ENCODE results near the gene CTBS.
"Not testable (repeated sequence)": the region's sequence is repeated elsewhere in the genome, so short reads cannot be mapped to it uniquely, and the experiment has no call there.

Gene CTBS

DNA sequence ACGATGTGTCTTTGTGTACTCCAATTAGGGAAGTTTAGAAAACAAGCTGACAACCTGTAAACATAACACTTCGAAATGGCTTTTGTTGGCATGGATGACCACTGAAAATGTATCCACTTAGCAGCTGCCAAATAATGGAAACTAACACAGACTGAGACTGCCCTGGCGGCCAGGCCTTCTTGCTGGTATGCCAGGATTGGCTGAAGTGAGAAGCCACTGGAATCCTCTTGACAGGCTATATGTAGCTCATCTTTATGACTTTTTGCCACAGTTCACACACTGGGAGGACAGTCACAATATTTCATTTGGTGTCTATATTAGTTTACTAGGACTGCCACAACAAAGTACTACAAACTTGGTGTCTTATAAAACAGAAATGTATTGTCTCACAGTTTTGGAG, 12.9 kb upstream of the CTBS start:
- no peak for DNase-seq (ENCODE audit: low read depth in 2 of 3, low spot score in 1 of 3)

DNA sequence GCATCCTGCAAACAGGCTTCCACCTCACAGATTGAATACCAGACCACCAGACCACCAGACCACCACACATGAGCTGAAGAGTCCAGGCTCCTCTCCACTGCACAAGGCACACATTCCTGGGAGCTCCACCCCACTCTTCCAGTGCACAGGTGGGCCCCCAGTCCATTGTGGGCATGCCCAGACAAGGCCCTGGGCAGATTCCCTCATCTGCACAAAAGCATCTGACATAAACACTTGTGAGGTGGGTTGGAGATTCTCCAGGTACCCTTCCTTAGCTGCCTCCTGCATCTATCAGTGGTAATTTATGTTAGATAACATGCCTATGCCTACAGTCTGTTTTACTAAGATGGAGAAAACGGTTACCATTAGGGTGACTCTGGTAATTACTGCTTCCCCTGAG, 11.6 kb upstream of the CTBS start:
- DNase-seq (ENCODE audit: low read depth in 2 of 3, low spot score in 1 of 3) = no peak

DNA sequence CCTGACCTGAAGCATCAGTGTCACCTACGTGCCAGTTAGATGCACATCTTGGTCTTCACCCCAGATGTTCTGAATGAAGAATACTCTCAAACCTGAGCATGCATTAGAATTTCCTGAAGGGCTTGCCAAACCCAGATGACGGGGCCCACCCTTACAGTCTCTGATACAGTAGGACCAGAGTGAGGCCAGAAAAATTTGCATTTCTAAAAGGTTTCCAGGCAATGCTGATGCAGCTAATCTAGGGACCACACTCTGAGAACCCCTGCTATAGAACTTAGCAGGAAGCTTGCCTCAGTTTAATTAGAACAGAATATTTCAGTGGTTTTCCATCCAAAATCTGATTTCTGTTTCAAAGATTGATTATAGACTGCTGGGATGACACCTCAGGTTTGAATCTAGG, 9.9 kb upstream of the CTBS start:
- DNase-seq (ENCODE audit: low read depth in 2 of 3, low spot score in 1 of 3) = no peak

DNA sequence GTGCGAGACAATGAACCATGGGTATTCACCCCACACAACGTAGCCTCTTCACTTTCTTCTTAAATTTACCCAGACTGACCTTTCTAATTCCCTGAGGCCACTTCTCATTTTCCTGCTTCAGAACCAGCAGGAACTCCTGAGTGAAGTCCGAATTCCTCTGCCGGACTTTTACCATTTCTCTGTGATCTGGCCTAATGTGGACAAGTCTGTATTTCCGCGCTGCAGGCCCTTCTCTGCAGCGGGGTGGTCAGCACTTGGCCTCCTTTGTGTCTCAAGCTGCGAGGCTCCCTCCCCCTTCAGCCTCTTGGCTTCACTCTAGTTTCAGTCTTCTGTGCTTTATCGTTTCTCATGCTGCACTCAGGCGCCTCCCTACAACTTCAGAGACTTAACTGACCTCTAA, 9.4 kb upstream of the CTBS start:
- DNase-seq (ENCODE audit: low read depth in 2 of 3, low spot score in 1 of 3) = no peak

DNA sequence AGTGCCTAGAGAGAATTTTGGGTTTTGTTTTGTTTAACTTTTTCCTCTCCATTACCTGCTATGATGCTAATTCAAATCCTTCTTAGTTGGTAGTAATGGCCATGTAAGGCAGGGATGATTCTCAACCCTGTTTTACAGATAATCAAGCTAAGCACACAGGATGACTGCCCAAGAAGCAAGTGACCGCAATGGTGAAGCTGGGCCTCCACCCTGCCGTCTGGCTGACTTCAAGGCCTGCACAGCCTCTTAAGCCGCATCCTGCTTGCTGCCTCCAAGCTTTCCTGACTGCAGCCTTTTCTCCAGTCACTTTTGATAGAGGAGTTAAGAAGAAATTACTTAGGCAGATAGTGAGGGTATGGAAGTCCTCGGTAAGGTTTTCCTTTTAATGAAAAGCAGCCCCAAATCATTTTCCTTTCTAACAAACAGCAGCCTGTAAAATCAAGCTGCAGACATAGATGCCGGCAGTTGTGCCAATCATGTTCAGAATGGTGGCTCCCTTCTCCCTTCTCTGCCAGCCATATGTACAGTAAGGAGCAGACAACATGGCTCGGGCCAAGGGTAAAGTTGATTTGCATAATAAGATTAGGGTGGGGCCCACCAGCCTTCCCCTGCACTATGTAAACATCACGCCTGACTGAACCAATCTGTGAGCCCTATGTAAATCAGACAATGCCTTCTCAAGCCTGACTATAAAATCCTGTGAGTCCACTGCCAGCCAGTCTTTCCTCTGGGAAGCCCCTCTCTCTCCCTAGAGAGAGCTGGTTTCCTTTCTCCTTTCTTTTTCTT, 8.8 kb upstream of the CTBS start:
- DNase-seq (ENCODE audit: low read depth in 2 of 3, low spot score in 1 of 3) = no peak

DNA sequence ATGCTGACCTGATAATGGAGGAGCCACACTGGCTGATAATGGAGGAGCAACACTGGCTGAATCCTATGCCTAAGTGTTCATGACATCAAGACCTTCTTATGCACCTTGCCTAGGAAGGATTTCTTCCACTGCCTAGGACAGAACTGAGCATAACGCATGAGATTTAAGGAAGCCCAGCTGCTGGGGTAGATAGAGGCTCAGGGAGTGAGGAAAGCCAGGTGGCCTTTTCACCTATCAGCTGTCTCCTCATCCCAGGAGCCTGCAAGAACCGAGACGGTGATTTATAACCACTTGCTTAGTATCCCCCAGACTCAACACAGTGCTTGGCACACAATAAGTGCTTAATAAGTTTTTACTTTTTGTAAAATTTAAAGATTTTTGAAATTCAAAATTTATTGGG, 7.4 kb upstream of the CTBS start:
- DNase-seq (ENCODE audit: low read depth in 2 of 3, low spot score in 1 of 3) = no peak

DNA sequence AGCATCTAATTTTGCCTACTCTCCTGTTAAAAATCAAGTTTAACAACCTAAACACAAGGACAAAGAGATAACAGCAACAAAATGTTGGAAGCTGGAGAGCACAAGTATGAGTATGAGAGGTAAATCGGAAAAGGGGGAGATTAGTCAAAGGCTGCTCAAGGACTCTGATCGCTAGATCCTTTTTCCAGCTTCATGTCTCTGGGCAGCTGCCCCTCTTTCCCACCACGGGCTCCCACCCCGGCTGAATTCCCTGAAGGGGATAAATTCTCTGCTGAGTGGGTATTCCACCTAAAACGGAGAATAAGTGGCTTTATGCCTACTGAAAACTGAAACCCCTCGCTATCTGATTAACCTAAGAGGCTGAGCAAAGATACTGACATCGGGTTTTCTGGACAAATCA, 696 bp upstream of the CTBS start:
- DNase-seq (ENCODE audit: low read depth in 2 of 3, low spot score in 1 of 3) = no peak

DNA sequence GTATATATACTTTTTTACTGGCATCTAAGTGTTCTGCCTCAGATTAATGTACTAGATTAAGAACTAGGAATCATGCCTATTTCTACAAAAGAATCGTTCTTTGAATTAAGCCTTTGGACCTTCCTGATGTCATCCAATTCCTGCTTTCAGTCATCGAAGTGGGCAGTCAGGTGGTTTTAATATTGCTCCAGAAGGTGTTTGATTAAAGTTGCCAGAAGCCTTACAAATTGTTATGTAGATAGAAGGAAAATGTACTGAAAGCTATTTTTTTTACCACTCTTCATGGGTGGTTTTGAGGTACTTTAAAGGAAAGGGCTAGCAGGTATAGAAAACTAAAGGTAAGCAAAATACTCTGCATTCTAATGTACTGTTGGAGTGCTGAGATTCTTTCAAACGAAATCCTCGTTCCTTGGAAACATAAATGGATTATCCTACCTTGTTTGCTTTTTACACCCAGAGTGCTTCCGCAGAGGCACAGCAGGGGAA, 716 bp downstream of the CTBS start:
- DNase-seq (ENCODE audit: low read depth in 2 of 3, low spot score in 1 of 3) = no peak

DNA sequence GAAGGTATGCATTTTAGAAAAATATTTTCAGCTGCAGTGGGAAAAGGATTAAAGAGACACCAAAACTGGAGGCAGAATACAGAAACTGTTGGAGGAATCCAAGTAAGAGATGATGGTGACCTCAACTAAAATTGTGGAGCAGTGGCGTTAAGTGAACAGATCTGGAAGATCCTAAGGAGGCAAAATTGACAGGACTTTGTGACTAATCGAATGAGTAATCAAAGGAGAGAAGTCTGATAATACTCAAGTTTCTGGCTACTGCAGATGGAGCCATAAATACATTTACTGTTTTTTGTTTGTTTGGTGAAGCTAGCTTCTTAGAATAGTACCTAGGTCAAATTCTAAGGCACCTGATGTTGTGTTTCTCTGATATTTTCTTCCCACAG, 3.1 kb downstream of the CTBS start:
- DNase-seq (ENCODE audit: low read depth in 2 of 3, low spot score in 1 of 3) = no peak

DNA sequence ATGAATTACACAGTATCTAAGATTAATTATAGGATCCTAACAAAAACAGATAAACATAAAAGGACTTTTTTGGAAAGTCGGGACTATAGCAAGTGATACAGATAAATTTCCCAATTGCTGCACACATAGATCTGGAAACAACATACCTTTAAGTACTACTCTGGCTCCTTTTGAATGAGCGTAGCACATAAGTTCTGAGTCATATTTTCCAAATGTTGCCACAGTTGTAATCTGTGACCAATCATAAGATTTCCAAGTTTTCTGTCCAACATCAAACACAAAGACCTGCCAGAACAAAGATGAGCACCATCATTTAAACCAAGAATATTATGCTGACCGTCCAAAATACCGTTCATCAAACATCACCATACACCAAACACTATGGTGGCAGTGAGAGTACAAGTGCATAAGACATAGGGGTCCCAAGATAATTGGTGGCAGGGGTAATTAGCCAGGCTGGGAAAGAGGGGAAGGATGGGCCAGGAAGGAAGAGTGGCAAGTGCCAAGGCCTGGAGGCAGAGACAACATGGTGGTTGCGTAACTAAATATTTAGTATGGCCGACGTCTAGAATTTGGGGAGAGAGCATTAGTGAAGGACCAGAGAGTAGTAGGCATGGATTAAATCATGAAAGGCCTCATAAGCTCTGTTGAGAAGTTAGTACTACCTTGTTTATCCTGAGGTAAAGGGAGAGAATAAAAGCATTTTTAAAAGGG, 3.6 kb downstream of the CTBS start:
- DNase-seq (ENCODE audit: low read depth in 2 of 3, low spot score in 1 of 3) = no peak

DNA sequence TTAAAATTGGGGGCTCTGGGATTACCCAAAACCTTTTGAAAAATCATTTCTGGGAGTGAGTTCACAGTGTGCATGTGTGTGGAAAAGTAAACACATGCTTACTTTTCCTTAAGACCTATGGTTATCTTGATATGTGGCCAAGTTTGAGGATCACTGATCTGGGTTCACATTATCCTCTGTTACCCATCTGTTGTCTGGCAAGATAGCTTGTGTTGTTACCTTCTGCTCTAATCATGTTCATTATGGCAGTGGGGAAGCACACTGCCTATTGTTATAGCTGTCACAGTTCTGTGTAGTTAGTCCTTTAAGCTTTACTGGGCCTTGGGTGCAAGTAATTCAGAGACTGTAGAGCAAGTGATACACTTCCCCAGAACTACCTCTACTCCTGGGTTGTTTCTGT, 5.0 kb downstream of the CTBS start:
- no peak for DNase-seq (ENCODE audit: low read depth in 2 of 3, low spot score in 1 of 3)

DNA sequence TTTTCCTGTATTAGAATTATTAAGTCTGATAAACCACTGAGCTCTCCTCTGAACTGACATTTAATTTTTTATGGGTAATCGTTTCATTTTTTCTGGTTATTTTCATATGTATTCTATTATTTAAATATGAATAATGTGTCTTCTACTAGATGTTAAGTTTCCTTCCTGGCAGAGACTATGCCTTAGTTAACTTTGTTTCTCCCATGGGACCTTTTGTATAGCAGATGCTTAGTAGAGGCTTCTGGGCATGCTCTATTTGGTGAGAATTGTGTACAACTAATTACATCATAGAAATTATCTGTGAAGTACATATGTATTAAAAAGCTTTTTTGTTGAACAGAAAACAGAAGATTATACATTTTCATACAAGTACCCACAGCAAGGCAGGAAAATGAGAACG, 23.4 kb downstream of the CTBS start:
- no peak for DNase-seq (ENCODE audit: low read depth in 2 of 3, low spot score in 1 of 3)

DNA sequence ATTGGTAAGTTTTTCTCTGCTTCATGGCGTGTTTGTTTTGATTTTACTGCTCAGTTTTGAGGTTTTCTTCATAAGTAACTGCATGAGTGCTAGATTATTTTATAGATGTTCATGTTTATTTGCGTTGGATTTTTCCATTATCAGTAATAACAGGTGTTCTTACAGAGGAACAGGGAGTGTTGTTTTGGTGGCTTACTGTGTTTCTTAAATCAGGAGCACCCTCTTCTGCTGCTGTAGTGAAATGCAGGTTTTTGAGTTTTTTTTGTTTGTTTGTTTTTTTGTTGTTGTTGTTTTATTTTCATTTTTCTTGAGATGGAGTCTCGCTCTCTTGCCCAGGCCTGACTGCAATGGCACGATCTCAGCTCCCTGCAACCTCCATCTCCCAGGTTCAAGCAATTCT, 32.6 kb downstream of the CTBS start:
- no peak for DNase-seq (ENCODE audit: low read depth in 2 of 3, low spot score in 1 of 3)

DNA sequence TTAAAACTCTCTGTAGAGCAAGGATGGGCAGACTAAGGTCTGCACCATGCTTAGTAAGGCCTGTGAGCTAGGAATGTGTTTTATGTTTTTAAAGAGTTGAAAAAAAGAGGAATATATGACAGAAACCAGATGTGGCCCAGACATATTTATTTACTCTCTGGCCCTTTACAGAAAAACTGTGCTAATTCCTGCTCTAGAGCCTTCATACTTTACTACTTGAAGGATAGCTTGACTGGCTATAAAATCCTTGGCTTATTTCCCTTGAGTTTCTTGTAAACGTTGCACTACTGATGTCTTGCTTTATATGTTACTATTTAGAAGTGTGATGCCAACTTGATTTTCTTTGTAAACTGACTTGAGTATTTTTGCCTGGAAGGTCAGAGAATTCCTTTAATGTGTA, 33.5 kb downstream of the CTBS start:
- DNase-seq (ENCODE audit: low read depth in 2 of 3, low spot score in 1 of 3) = no peak

DNA sequence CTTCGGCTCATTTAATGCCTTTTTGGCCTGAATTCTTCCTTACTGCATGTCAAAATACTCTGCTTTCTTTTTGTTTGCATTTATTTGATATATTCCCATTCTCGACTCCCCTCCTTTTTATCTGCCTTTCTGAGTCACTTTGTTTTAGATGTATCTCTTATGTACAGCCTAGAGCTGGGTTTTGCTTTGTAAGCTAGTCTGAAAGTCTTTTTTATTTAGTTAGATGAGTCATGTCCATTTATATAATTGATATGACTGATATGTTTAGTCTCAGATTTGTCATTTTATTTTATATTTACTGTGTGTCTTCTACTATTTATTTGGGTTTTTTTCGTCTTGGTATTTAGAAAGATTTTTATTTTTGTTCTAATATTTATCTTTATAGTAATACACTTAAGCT, 34.3 kb downstream of the CTBS start:
- DNase-seq (ENCODE audit: low read depth in 2 of 3, low spot score in 1 of 3) = no peak

DNA sequence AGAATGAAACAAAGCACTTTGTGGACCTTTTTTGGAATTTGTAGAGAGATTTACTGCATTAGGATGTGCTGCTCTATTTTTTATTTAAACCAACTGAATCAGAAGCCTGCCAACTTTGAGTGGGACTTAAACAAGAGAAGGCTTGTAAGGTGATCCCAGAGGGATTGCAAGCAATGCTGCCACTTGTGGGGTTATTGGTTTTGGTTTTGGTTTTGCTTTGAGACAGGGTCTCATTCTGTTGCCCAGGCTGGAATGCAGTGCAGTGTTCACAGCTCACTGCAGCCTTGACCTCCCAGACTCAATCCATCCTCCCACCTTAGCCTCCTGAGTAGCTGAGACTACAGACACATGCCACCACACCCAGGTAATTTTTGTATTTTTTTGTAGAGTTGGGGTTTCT, 35.6 kb downstream of the CTBS start:
- no peak for DNase-seq (ENCODE audit: low read depth in 2 of 3, low spot score in 1 of 3)

DNA sequence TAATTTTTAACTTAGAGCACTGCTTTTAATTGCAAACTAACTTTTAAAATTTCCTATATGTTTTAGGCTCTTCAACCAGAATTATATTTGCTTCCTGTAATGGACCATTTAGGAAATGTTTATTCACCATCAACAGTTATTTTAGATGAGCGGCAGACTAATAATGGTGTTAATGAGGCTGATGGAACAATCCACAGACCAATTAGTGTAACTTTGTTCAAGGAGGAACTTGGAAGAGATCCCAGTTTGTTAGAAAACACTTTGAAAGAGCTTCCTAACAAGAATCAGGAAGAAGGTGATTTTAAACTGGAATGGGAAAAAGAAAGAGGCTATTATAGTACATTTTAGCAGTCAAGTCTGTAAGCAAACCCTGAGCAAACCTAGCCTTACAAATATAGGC, 48.5 kb downstream of the CTBS start:
- DNase-seq (ENCODE audit: low read depth in 2 of 3, low spot score in 1 of 3) = no peak

DNA sequence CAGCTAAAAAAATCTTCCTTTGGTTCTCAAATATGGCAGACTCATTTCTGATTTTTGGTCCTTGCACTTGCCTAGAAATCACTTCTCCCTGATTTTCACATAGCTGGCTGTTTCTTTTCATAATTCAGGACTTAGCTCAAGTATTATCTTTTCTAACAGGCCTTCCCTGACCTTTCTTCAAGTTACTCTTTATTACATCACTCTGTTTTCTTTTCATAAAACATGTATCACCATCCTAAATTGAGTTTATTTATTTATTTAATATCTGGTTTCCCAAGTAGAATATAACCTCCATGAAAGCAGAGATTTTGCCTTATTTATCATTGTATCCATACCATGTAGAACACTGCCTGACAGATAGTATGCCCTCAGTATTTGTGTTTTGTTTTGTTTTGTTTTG, 49.6 kb downstream of the CTBS start:
- DNase-seq (ENCODE audit: low read depth in 2 of 3, low spot score in 1 of 3) = no peak

DNA sequence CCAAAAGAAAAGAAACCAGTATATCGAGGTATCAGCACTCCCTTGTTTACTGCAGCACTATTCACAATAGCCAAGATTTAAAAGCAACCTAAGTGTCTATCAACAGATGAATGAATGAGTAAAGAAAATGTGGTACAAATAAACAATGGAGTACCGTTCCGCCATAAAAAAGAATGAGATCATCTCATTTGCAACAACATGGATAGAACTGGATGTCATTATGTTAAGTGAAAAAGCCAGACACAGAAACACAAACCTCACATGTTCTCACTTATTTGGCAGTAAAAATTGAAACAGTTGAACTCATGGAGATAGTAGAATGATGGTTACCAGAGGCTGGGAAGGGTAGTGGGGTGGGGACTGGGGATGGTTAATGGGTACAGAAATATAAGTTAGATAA, 63.6 kb downstream of the CTBS start:
- no peak for DNase-seq (ENCODE audit: low read depth in 2 of 3, low spot score in 1 of 3)

DNA sequence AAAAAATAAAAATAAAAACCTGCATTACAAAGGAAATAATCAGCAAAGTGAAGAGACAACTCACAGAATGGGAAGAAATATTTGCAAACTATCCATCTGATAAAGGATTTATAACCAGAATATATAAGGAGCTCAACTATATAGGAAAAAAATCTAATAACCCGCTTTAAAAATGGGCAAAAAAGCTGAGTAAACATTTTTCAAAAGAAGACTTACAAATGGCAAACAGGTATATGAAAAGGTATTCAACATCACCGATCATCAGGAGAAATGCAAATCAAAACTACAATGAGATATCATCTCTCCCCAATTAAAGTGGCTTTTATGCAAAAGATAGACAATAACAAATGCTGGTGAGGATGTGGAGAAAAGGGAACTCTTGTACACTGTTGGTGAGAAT, 64.1 kb downstream of the CTBS start:
- DNase-seq (ENCODE audit: low read depth in 2 of 3, low spot score in 1 of 3) = no peak

DNA sequence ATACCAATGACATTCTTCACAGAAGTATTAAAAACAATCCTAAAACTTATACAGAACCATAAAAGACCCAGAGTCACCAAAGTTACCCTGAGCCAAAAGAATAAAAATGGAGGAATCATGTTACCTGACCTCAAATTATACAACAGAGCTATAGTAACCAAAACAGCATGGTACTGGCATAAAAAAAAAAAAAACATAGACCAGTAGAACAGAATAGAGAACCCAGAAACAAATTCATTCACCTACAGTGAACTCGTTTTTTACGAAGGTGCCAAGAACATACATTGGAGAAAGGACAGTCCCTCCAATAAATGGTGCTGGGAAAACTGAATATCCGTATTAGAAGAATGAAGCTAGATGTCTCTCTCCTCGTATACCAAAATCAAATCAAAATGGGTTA, 65.2 kb downstream of the CTBS start:
- no peak for DNase-seq (ENCODE audit: low read depth in 2 of 3, low spot score in 1 of 3)

DNA sequence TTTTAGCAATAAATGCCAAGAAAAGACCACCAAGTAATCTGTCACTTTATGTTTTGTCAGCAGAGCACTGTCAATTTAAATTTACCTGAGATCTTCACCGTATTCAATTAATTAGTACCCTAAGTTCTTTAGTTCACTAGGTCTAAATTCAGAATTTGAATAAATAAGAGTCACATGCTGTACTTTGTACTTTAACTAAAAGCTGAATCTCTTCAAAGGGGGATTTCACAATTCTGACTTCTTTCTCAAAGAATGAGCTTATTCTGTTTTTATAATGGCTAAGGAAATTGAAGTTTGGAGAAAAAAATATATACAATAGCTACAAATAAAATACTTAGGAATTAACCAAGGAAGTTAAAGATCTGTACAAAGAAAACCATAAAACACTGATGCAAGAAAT, 65.7 kb downstream of the CTBS start:
- DNase-seq (ENCODE audit: low read depth in 2 of 3, low spot score in 1 of 3) = no peak

DNA sequence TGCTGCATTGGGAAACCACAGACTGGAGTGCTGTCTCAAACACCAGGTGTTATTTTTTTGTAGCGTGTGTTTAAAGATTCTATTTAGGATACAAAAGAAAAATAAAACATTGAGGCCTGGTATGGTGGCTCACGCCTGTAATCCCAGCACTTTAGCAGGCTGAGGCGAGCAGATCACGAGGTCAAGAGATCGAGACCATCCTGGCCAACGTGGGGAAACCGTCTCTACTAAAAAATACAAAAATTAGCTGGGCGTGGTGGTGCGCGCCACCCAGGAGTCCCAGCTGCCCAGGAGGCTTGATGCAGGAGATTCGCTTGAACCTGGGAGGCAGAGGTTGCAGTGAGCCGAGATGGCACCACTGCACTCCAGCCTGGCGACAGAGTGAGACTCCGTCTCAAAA, 66.4 kb downstream of the CTBS start:
- DNase-seq (ENCODE audit: low read depth in 2 of 3, low spot score in 1 of 3) = not testable (repeated sequence)

Data from stimulated activated CD4-positive, alpha-beta T cell treated with anti-CD3 and anti-CD28 coated beads, Interleukin-12 subunit alpha, Interleukin-12 subunit beta, amount 100 ng/mL, for 48 hours (primary cell).